ENCODE data around the gene GLTP.
A peak's percentile ranks its signal among the peaks of the same experiment; 100 is the strongest.
"Not testable (repeated sequence)": the region's sequence is repeated elsewhere in the genome, so short reads cannot be mapped to it uniquely, and the experiment has no call there.

Gene GLTP

DNA sequence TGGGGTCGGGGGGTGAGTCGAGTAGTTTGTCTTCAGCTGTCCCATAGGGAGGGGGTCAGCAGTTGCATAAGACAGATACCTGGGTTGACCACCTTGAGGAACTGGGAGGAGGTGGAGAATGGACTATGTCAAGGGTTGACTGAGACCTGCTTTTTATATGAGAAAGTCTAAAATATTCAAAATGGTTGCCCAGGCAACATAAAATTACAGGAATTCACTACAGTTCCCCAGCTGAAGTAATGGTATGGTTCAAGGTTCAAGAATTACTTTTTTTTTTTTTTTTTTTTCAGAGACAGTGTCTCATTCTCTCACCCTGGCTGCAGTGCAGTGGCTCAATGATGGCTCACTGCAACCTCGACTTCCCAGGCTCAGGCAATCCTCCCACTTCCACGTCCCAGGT, 14.6 kb upstream of the GLTP start:
- Histone ChIP-seq H3K36me3 (no peaks in the 10 kb centered on the region), H3K9me3 (no peaks in the 10 kb centered on the region), H3K27me3 (no peaks in the 10 kb centered on the region), H3K27ac (no peak overlapping the region), H3K4me1 (ENCODE audit: control insufficient read depth in 1 of 2, insufficient read depth in 1 of 2, low read depth in 1 of 2, low read length in 1 of 2) (peaks cover 14 to 30% of the 10 kb centered on the region in 2 experiments), H3K4me3 (ENCODE audit: low read depth in 1 of 2, low read length in 1 of 2) (no peak overlapping the region)
- no peak for TF ChIP-seq CTCF (IDR thresholded peaks at IDR 0.05)

DNA sequence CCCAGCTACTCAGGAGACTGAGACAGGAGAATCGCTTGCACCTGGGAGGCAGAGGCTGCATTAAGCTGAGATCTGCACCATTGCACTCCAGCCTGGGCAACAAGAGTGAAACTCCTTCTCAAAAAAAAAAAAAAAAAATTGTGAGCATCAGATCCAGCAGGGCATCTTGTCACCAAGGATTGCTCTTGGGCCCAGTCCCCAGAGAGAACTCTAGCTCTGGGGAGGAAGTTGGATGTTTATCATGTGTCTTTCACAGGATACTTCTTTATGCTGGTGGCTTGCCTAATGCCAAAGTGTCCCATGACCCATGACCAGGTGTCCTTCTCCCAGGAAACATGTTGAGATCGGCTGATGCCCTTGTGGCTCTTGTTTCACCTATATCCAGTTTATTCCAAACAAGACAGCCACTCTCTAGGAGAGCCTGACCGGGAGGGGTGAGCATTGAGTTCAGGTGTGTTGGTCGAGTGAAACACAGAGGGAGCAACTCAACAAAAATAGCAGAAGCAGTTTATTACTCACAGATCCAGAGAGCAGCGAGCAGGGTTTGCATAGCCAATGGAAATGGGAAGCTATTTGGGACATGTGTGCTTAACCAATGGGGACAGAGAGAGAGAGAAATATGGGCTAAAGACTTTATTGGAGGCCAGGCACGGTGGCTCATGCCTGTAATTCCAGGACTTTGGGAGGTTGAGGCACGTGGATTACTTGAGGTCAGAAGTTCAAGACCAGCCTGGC, 13.1 kb upstream of the GLTP start:
- peaks cover 24 to 37% of the 10 kb centered on the region in 2 experiments for H3K4me1 ChIP-seq (ENCODE audit: control insufficient read depth in 1 of 2, insufficient read depth in 1 of 2, low read depth in 1 of 2, low read length in 1 of 2)
- peak overlapping the region; percentile 75 for H3K27ac ChIP-seq
- no peak for TF ChIP-seq CTCF (IDR thresholded peaks at IDR 0.05)
- no peaks in the 10 kb centered on the region for H3K27me3 ChIP-seq
- no peaks in the 10 kb centered on the region for H3K9me3 ChIP-seq
- H3K4me3 ChIP-seq (ENCODE audit: low read depth in 1 of 2, low read length in 1 of 2): no peak overlapping the region
- no peaks in the 10 kb centered on the region for H3K36me3 ChIP-seq

DNA sequence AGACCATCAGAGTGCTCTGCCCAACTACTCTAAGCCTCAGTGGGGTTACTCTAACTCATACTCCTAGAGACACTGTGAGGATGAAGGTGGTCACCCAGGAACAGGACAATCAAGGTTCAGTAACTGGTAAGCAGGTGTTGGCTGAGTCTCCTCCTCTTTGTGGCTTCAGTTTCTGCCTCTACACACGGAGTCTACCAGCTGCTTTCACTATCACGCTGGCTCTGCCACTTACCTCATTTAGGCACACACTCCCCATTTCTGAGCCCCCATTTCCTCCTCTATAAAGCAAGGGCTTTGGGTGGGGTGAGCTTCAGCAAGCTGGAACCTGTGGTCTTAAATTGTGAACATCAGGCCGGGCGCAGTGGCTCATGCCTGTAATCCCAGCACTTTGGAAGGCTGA, 12.4 kb upstream of the GLTP start:
- no peak for TF ChIP-seq CTCF (IDR thresholded peaks at IDR 0.05)
- Histone ChIP-seq H3K27me3 (no peaks in the 10 kb centered on the region), H3K36me3 (no peaks in the 10 kb centered on the region), H3K9me3 (no peaks in the 10 kb centered on the region), H3K4me3 (ENCODE audit: low read depth in 1 of 2, low read length in 1 of 2) (no peak overlapping the region), H3K27ac (peak overlapping the region; percentile 75), H3K4me1 (ENCODE audit: control insufficient read depth in 1 of 2, insufficient read depth in 1 of 2, low read depth in 1 of 2, low read length in 1 of 2) (peaks cover 31 to 44% of the 10 kb centered on the region in 2 experiments)

DNA sequence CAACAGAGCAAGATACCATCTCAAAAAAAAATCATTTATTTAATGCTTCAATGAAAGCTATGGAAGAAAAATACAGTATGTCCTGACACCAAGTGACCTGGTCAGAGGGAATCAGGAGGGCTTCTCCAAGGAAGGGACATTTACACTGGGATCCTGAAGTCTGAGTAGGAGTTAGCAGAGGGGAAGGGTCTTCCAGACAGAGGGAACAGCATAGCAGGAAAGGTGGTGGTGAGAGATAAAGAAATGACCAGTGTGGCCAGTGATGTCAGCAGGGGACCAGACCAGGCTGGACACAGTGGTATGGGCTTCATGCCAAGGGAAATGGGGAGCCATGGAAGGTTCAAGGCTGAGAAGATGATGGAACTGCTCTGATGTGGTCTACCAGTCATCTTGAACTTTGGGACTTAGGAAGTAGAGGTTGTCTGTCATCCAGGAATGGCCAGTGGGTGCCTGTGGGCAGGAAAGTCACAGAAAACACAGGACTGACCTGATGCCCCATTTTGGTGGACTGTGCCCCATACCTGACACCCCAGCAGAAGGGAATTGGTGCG, 11.9 kb upstream of the GLTP start:
- H3K9me3 ChIP-seq: no peaks in the 10 kb centered on the region
- peaks cover 36 to 49% of the 10 kb centered on the region in 2 experiments for H3K4me1 ChIP-seq (ENCODE audit: control insufficient read depth in 1 of 2, insufficient read depth in 1 of 2, low read depth in 1 of 2, low read length in 1 of 2)
- no peaks in the 10 kb centered on the region for H3K27me3 ChIP-seq
- no peak overlapping the region for H3K4me3 ChIP-seq (ENCODE audit: low read depth in 1 of 2, low read length in 1 of 2)
- H3K27ac ChIP-seq: peak overlapping the region; percentile 75
- H3K36me3 ChIP-seq: no peaks in the 10 kb centered on the region
- no peak for TF ChIP-seq CTCF (IDR thresholded peaks at IDR 0.05)

DNA sequence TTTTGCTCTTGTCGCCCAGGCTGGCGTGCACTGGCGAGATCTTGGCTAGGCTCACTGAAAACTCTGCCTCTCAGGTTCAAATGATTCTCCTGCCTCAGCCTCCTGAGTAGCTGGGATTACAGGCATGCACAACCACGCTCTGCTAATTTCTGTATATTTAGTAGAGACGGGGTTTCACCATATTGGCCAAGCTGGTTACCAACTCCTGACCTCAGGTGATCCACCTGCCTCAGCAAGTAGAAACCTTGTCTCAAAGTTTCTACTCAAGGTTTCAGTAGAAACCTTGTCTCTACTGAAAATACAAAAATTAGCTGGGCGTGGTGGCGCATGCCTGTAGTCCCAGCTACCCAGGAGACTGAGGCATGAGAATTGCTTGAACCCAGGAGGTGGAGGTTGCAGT, 11.4 kb upstream of the GLTP start:
- H3K4me3 ChIP-seq (ENCODE audit: low read depth in 1 of 2, low read length in 1 of 2); H3K9me3 ChIP-seq; H3K36me3 ChIP-seq; H3K27me3 ChIP-seq; H3K27ac ChIP-seq: not testable (repeated sequence)
- peaks cover 41 to 54% of the 10 kb centered on the region in 2 experiments for H3K4me1 ChIP-seq (ENCODE audit: control insufficient read depth in 1 of 2, insufficient read depth in 1 of 2, low read depth in 1 of 2, low read length in 1 of 2)

DNA sequence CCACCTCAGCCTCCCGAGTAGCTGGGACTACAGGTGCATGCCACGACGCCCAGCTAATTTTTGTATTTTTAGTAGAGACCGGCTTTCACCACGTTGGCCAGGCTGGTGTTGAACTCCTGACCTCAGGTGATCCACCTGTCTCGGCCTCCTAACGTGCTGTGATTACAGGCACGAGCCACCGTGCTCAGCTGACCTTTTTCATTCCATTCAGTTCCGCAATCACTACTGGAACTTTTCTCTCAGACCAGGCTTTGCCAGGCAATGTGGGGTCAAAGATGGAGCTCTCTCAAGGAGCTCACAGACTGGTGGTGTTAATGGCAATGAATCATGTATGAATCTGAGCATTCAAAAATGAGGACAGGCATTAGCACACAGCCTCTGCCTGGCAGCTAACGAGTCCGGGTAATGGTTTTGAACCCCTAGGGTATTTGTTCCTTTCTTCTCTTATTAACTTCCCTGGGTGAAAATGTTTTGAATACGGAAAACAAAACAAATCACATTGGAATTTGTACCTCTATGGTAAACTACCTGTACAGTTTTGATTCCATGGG, 10.4 kb upstream of the GLTP start:
- H3K36me3 ChIP-seq: no peaks in the 10 kb centered on the region
- no peak for TF ChIP-seq CTCF (IDR thresholded peaks at IDR 0.05)

More for the DNA sequence above, 10.4 kb upstream of the GLTP start:
- Histone ChIP-seq H3K27me3 (no peaks in the 10 kb centered on the region), H3K9me3 (no peaks in the 10 kb centered on the region), H3K4me1 (ENCODE audit: control insufficient read depth in 1 of 2, insufficient read depth in 1 of 2, low read depth in 1 of 2, low read length in 1 of 2) (peaks cover 44 to 60% of the 10 kb centered on the region in 2 experiments), H3K4me3 (ENCODE audit: low read depth in 1 of 2, low read length in 1 of 2) (no peak overlapping the region), H3K27ac (no peak overlapping the region)
